Fibroblast of lung (primary cell): Measurements from ENCODE around the gene ARL5C. TPM values are rescaled to one million over a fixed set of nuclear protein-coding genes. Genes with fewer than 3 reads are reported as not detected.

Experiments
- DNase-seq, 2 donors: peaks; one replicate each; pipeline versions ENCODE4 v3.0.0 to v3.0.0-alpha.2; 2010; ENCODE audit warnings: low read depth in 2 of 2
- H2AFZ ChIP-seq: 2 replicates; pipeline ENCODE4 v1.5.1; 2012; ENCODE audit warnings: low read length, control low read depth, inconsistent platforms
- H3K27ac ChIP-seq: 2 replicates; pipeline ENCODE4 v1.5.1; 2011; ENCODE audit warnings: low read length, control low read depth; ENCODE audit not compliant: insufficient read depth
- H3K27me3 ChIP-seq: 2 replicates; pipeline ENCODE4 v1.5.1; 2011; ENCODE audit warnings: mild to moderate bottlenecking, low read length; ENCODE audit not compliant: control insufficient read depth, insufficient read depth
- H3K36me3 ChIP-seq: 2 replicates; pipeline ENCODE4 v1.5.1; 2011; ENCODE audit warnings: low read length; ENCODE audit not compliant: control insufficient read depth, insufficient read depth
- H3K4me1 ChIP-seq: 2 replicates; pipeline ENCODE4 v1.5.1; 2011; ENCODE audit warnings: low read length; ENCODE audit not compliant: control insufficient read depth, insufficient read depth; ENCODE audit errors: extremely low read depth
- H3K4me2 ChIP-seq: 2 replicates; pipeline ENCODE4 v1.5.1; 2011; ENCODE audit warnings: low read length, control low read depth; ENCODE audit not compliant: insufficient read depth; ENCODE audit errors: extremely low read depth
- H3K4me3 ChIP-seq, 4 experiments: fragments of 200-600 bp in 1 of 4; sonication (generic) in 1 of 4; replicated peaks in 1 of 4; 2 replicates each; pipeline ENCODE4 v1.5.1; 2011 to 2016; ENCODE audit warnings: low read length in 4 of 4, low read depth in 3 of 4, mild to moderate bottlenecking in 3 of 4, control low read depth in 2 of 4, inconsistent platforms in 1 of 4, mixed read lengths in 1 of 4; ENCODE audit not compliant: insufficient read depth in 1 of 4; ENCODE audit errors: control extremely low read depth in 1 of 4
- H3K79me2 ChIP-seq: 2 replicates; pipeline ENCODE4 v1.5.1; 2012; ENCODE audit warnings: mild to moderate bottlenecking, low read length, inconsistent platforms; ENCODE audit not compliant: control insufficient read depth, insufficient read depth
- H3K9ac ChIP-seq: 2 replicates; pipeline ENCODE4 v1.5.1; 2011; ENCODE audit warnings: mild to moderate bottlenecking, low read length, control low read depth; ENCODE audit not compliant: insufficient read depth
- H3K9me3 ChIP-seq: 2 replicates; pipeline ENCODE4 v1.5.1; 2012; ENCODE audit warnings: low read depth, low read length; ENCODE audit not compliant: control insufficient read depth, insufficient read depth
- H4K20me1 ChIP-seq: 2 replicates; pipeline ENCODE4 v1.5.1; 2011; ENCODE audit warnings: low read length; ENCODE audit not compliant: control insufficient read depth, insufficient read depth; ENCODE audit errors: extremely low read depth
- EZH2 ChIP-seq: IDR thresholded peaks from 2 replicates; pipeline ENCODE4 v1.5.1; 2012; ENCODE audit warnings: low read length, control low read depth, mild to moderate bottlenecking; ENCODE audit errors: missing control alignments
- polyA plus RNA-seq, 2 donors: library from polyadenylated mRNA; depleted of rRNA in 1 of 2; stranded (reverse) in 1 of 2; unstranded in 1 of 2; fragments of >200 nt; gene quantifications; 2 replicates each; pipeline ENCODE4 v1.2.1, GENCODE V29; 2011 to 2012; ENCODE audit warnings: missing spikeins in 1 of 2
- total RNA-seq: library from RNA; depleted of rRNA; stranded (reverse); fragments of >200 nt; gene quantifications from 2 replicates; pipeline ENCODE4 v1.2.1, GENCODE V29; 2014
- TF ChIP-seq, protein P1 (sequence below), 2 donors: IDR thresholded peaks in 1 of 2; conservative IDR thresholded peaks in 1 of 2; 1 replicate in 1 of 2; 2 replicates in 1 of 2; pipeline ENCODE4 v1.5.1; 2011 to 2012; ENCODE audit warnings: low read length in 2 of 2, control low read depth in 1 of 2, inconsistent platforms in 1 of 2, low read depth in 1 of 2, mild to moderate bottlenecking in 1 of 2

Gene ARL5C
- total and polyA plus RNA-seq, 2 donors (not counting 1 experiment from before 2014, with no cell fraction given) = not detected

DNA sequence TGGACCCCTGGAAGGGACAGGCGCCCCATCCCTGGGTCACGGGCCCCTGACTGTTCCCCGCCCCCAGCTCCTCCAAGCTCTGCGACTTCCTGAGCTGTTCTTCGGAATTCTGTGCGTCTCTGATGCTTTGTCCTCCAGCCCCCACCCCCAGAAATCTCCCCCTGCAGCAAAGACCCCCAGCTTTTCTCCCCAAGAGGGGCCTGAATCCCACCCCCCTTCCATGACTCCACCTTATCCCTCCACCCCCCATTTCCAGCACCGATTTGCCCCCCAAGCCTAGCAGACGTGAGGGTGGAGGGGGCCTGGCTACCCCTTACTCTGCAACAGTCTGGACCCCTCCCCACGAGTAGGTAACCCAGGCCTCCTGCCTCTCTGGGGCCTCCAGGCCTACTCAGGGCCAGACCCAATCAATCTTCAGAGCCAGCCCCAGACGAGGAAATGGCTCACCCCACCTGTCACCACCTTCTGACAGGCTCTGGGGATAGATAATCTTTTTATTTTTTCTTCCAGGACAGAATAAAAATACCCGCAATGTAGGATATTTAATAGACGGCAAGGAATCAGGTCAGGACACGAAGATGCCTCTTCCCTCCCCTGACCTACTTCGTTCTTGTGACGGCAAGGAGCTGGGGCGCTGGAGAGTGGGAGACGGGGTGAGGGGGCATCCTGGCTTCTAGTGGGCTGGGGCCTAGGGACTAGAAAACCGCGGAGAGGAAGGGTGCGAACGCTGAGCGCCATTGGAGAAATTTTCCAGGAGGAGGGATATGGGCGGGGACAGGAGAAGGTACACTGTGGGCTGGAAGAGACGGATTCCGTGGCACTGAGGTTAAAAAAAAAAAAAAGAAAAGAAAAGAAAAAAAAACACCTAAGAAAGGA lies 13.8 kb downstream of the ARL5C start:
- Histone ChIP-seq H3K9me3 (no peaks in the 10 kb centered on the region), H2AFZ (no peak overlapping the region), H4K20me1 (no peaks in the 10 kb centered on the region), H3K9ac (no peak overlapping the region), H3K27me3 (peaks cover 9% of the 10 kb centered on the region), H3K4me3 (peak overlapping the region in 2 of 4 experiments; percentile 90 to 93), H3K4me2 (peak overlapping the region; percentile 58), H3K4me1 (no peaks in the 10 kb centered on the region), H3K36me3 (no peaks in the 10 kb centered on the region), H3K79me2 (no peaks in the 10 kb centered on the region), H3K27ac (no peak overlapping the region)
- no peak for TF ChIP-seq EZH2
- TF ChIP-seq, protein P1, sequence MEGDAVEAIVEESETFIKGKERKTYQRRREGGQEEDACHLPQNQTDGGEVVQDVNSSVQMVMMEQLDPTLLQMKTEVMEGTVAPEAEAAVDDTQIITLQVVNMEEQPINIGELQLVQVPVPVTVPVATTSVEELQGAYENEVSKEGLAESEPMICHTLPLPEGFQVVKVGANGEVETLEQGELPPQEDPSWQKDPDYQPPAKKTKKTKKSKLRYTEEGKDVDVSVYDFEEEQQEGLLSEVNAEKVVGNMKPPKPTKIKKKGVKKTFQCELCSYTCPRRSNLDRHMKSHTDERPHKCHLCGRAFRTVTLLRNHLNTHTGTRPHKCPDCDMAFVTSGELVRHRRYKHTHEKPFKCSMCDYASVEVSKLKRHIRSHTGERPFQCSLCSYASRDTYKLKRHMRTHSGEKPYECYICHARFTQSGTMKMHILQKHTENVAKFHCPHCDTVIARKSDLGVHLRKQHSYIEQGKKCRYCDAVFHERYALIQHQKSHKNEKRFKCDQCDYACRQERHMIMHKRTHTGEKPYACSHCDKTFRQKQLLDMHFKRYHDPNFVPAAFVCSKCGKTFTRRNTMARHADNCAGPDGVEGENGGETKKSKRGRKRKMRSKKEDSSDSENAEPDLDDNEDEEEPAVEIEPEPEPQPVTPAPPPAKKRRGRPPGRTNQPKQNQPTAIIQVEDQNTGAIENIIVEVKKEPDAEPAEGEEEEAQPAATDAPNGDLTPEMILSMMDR (conservative IDR thresholded peaks at IDR 0.05 in 1 of 2, IDR thresholded peaks at IDR 0.05 in 1 of 2; ENCODE audit: low read depth in 1 of 2, low read length in 2 of 2) = no peak
- DNase-seq = no peak

GRCh38 chr17:39151150-39151942 lies 14.6 kb downstream of the ARL5C start, which contains the start of gene PLXDC1:
TSS of gene PLXDC1 (minus strand) at chr17:39151637. CDS start at chr17:39151437, 200 bp downstream.
- no peaks in the 10 kb centered on the region for H3K9me3 ChIP-seq
- no peak for DNase-seq
- no peak within 1 kb of the TSS for H3K27ac ChIP-seq
- H4K20me1 ChIP-seq = no peaks in the 10 kb centered on the region
- TF ChIP-seq EZH2 = peak; percentile 60
- TF ChIP-seq, protein P1 (conservative IDR thresholded peaks at IDR 0.05 in 1 of 2, IDR thresholded peaks at IDR 0.05 in 1 of 2; ENCODE audit: low read depth in 1 of 2, low read length in 2 of 2) = no peak
- H3K4me1 ChIP-seq = no peaks in the 10 kb centered on the region
- no peak within 1 kb of the TSS for H2AFZ ChIP-seq
- H3K79me2 ChIP-seq = no peaks in the 10 kb centered on the region
- peak within 1 kb of the TSS; percentile 58 for H3K4me2 ChIP-seq
- peak within 1 kb of the TSS in 2 of 4 experiments; percentile 90 to 93 for H3K4me3 ChIP-seq
- no peak within 1 kb of the TSS for H3K9ac ChIP-seq
- H3K36me3 ChIP-seq = no peaks in the 10 kb centered on the region
- peaks cover 9% of the 10 kb centered on the region for H3K27me3 ChIP-seq

DNA sequence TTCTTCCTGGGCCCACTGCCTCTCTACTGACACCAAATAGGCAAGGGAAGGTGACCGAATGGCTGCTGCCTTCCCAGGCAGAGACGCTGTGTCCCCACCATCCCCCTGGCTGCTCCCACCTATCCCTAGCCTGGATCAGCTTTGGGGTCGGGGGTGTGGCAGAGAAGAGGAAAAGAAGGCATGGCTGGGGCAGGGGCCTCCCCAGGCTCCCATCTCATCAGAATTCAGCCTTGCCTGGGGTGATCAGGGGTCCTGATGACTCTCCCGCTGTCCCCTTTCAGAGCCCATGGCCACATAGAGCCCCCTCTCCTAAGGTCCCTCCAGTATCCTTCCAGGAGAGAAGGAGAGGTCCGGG lies 15.2 kb downstream of the ARL5C start:
- H3K9ac ChIP-seq = no peak overlapping the region
- H3K4me2 ChIP-seq = no peak overlapping the region
- peak; percentile 48 for TF ChIP-seq EZH2
- TF ChIP-seq, protein P1 (conservative IDR thresholded peaks at IDR 0.05 in 1 of 2, IDR thresholded peaks at IDR 0.05 in 1 of 2; ENCODE audit: low read depth in 1 of 2, low read length in 2 of 2) = no peak
- no peak for DNase-seq
- no peak overlapping the region for H3K27ac ChIP-seq
- H3K27me3 ChIP-seq = peaks cover 9% of the 10 kb centered on the region
- no peaks in the 10 kb centered on the region for H3K4me1 ChIP-seq
- no peaks in the 10 kb centered on the region for H4K20me1 ChIP-seq
- H3K36me3 ChIP-seq = no peaks in the 10 kb centered on the region
- H3K9me3 ChIP-seq = no peaks in the 10 kb centered on the region
- H3K4me3 ChIP-seq = peak overlapping the region in 1 of 4 experiments; percentile 54
- no peaks in the 10 kb centered on the region for H3K79me2 ChIP-seq
- no peak overlapping the region for H2AFZ ChIP-seq
